H1 (cell line): ENCODE results near the gene ANKS1B. TPM values are rescaled to one million over a fixed set of nuclear protein-coding genes. Genes with fewer than 3 reads are reported as not detected.

Source experiments
- CTCF ChIA-PET: fragments of 300-600 bp; sonication (Branson Sonifier 250); formaldehyde crosslinking; loops from one replicate; lab custom pipeline; 2021; ENCODE audit not compliant: partially characterized antibody; lab: Charles Lee
- POLR2A ChIA-PET: fragments of 300-600 bp; sonication (Branson Sonifier 250); formaldehyde crosslinking; loops from one replicate; lab custom pipeline; 2021; ENCODE audit warnings: inconsistent platforms; ENCODE audit not compliant: partially characterized antibody; lab: Charles Lee
- DNase-seq, 2 experiments: peaks; one replicate each; pipeline versions ENCODE4 v3.0.0 to v3.0.0-alpha.2; 2010 to 2022; ENCODE audit warnings: low spot score in 2 of 2, low read depth in 1 of 2, mixed read lengths in 1 of 2
- FAIRE-seq: peaks from 2 replicates; lab custom pipeline; 2011; peaks lifted over from hg19 to GRCh38; lab: Jason Lieb, UNC
- H2AFZ ChIP-seq: 2 replicates; pipeline ENCODE4 v1.8.1; 2012; ENCODE audit warnings: low read length, inconsistent platforms
- H2AK5ac ChIP-seq: 2 replicates; pipeline ENCODE4 v1.6.1; 2013; ENCODE audit warnings: low read depth, low read length
- H2BK120ac ChIP-seq: replicated peaks from 2 replicates; pipeline ENCODE3; 2013; ENCODE audit warnings: low read depth, low read length, inconsistent platforms
- H2BK12ac ChIP-seq: 2 replicates; pipeline ENCODE4 v1.6.1; 2013; ENCODE audit warnings: low read depth, low read length
- H2BK15ac ChIP-seq: 2 replicates; pipeline ENCODE4 v1.6.1; 2013; ENCODE audit warnings: low read length
- H2BK20ac ChIP-seq: 2 replicates; pipeline ENCODE4 v1.6.1; 2013; ENCODE audit warnings: low read length
- H2BK5ac ChIP-seq: 2 replicates; pipeline ENCODE4 v1.6.1; 2013; ENCODE audit warnings: low read depth, low read length
- H3K14ac ChIP-seq: 2 replicates; pipeline ENCODE4 v1.6.1; 2013; ENCODE audit warnings: inconsistent platforms; ENCODE audit not compliant: insufficient read length
- H3K18ac ChIP-seq: 2 replicates; pipeline ENCODE4 v1.6.1; 2013; ENCODE audit warnings: low read length; ENCODE audit errors: extremely low read depth
- H3K23ac ChIP-seq: 2 replicates; pipeline ENCODE4 v1.6.1; 2013; ENCODE audit warnings: inconsistent platforms; ENCODE audit not compliant: insufficient read length
- H3K23me2 ChIP-seq: 2 replicates; pipeline ENCODE4 v1.6.1; 2013; ENCODE audit warnings: low read depth, low read length
- H3K27ac ChIP-seq: 2 replicates; pipeline ENCODE4 v1.6.1; 2011; ENCODE audit warnings: low read depth, low read length, inconsistent platforms
- H3K27me3 ChIP-seq, 4 experiments: replicated peaks in 1 of 4; 1 replicate in 1 of 4; 2 replicates in 3 of 4; pipeline versions ENCODE4 v1.6.1 to v1.8.1; 2011 to 2013; ENCODE audit warnings: low read length in 3 of 4, mild to moderate bottlenecking in 3 of 4, inconsistent platforms in 2 of 4, mixed read lengths in 2 of 4, moderate library complexity in 1 of 4; ENCODE audit not compliant: control insufficient read depth in 3 of 4, insufficient read depth in 3 of 4; ENCODE audit errors: extremely low read depth in 1 of 4
- H3K36me3 ChIP-seq, 4 experiments: 2 replicates each; pipeline versions ENCODE4 v1.6.1 to v1.8.1; 2011 to 2013; ENCODE audit warnings: mild to moderate bottlenecking in 4 of 4, low read length in 3 of 4, moderate library complexity in 2 of 4, control low read depth in 1 of 4, inconsistent platforms in 1 of 4; ENCODE audit not compliant: insufficient read depth in 4 of 4, control insufficient read depth in 2 of 4
- H3K4ac ChIP-seq: replicated peaks from 2 replicates; pipeline ENCODE3; 2013; ENCODE audit warnings: low read length, low read depth, mixed read lengths, inconsistent platforms; ENCODE audit not compliant: insufficient read length
- H3K4me1 ChIP-seq, 4 experiments: replicated peaks in 1 of 4; 1 replicate in 1 of 4; 2 replicates in 3 of 4; pipeline versions ENCODE4 v1.6.1 to v1.8.1; 2011 to 2013; ENCODE audit warnings: low read length in 3 of 4, inconsistent platforms in 2 of 4, mixed read lengths in 1 of 4; ENCODE audit not compliant: insufficient read depth in 4 of 4, control insufficient read depth in 3 of 4
- H3K4me2 ChIP-seq, 2 experiments: 2 replicates each; pipeline versions ENCODE4 v1.6.1 to v1.8.1; 2011 to 2013; ENCODE audit warnings: low read depth in 2 of 2, low read length in 2 of 2, control low read depth in 1 of 2, inconsistent platforms in 1 of 2, mild to moderate bottlenecking in 1 of 2; ENCODE audit not compliant: insufficient read depth in 1 of 2
- H3K4me3 ChIP-seq, 4 experiments: fragments of 200-600, 300-600 bp in 1 of 4; sonication (generic), shearing (Covaris generic), sonication (Bioruptor Twin) in 1 of 4; 2 replicates each; pipeline versions ENCODE4 v1.5.1 to v1.8.1; 2011 to 2016; ENCODE audit warnings: low read length in 4 of 4, low read depth in 3 of 4, control low read depth in 2 of 4, inconsistent platforms in 2 of 4, mild to moderate bottlenecking in 2 of 4, mixed read lengths in 1 of 4, moderate library complexity in 1 of 4; ENCODE audit not compliant: insufficient read depth in 2 of 4; ENCODE audit errors: extremely low read depth in 1 of 4
- H3K56ac ChIP-seq: replicated peaks from 2 replicates; pipeline ENCODE3; 2013; ENCODE audit warnings: low read depth, mild to moderate bottlenecking, mixed read lengths, low read length, inconsistent platforms; ENCODE audit not compliant: insufficient read length
- H3K79me1 ChIP-seq: 2 replicates; pipeline ENCODE4 v1.6.1; 2013; ENCODE audit warnings: low read depth, low read length, control low read depth
- H3K79me2 ChIP-seq, 2 experiments: 2 replicates each; pipeline versions ENCODE4 v1.6.1 to v1.8.1; 2012 to 2013; ENCODE audit warnings: low read length in 2 of 2, mild to moderate bottlenecking in 2 of 2, inconsistent platforms in 1 of 2; ENCODE audit not compliant: insufficient read depth in 2 of 2, control insufficient read depth in 1 of 2
- H3K9ac ChIP-seq, 4 experiments: replicated peaks in 1 of 4; 1 replicate in 1 of 4; 2 replicates in 3 of 4; pipeline versions ENCODE4 v1.6.1 to v1.8.1; 2011 to 2013; ENCODE audit warnings: low read depth in 3 of 4, low read length in 3 of 4, control low read depth in 2 of 4, mild to moderate bottlenecking in 2 of 4, moderate library complexity in 2 of 4, inconsistent platforms in 1 of 4; ENCODE audit errors: extremely low read depth in 1 of 4
- H3K9me3 ChIP-seq, 2 experiments: 2 replicates each; pipeline versions ENCODE4 v1.6.1 to v1.8.1; 2012 to 2013; ENCODE audit warnings: mild to moderate bottlenecking in 2 of 2, moderate library complexity in 2 of 2, control low read depth in 1 of 2, inconsistent platforms in 1 of 2, low read depth in 1 of 2, low read length in 1 of 2, mixed read lengths in 1 of 2; ENCODE audit not compliant: insufficient read depth in 2 of 2
- H4K20me1 ChIP-seq, 2 experiments: replicated peaks in 1 of 2; 2 replicates each; pipeline versions ENCODE3 to v1.8.1; 2011 to 2013; ENCODE audit warnings: inconsistent platforms in 2 of 2, low read length in 2 of 2, mild to moderate bottlenecking in 1 of 2; ENCODE audit not compliant: insufficient read depth in 2 of 2, control insufficient read depth in 1 of 2
- H4K5ac ChIP-seq: 2 replicates; pipeline ENCODE4 v1.6.1; 2013; ENCODE audit warnings: low read length, low read depth, mixed read lengths, inconsistent platforms; ENCODE audit not compliant: insufficient read length
- H4K8ac ChIP-seq: 2 replicates; pipeline ENCODE4 v1.8.0; 2013; ENCODE audit warnings: mild to moderate bottlenecking, moderate library complexity, low read length, inconsistent platforms; ENCODE audit not compliant: insufficient read depth; ENCODE audit errors: extremely low read depth
- H4K91ac ChIP-seq: replicated peaks from 2 replicates; pipeline ENCODE3; 2013; ENCODE audit warnings: low read length, mixed read lengths, inconsistent platforms; ENCODE audit not compliant: insufficient read length
- BACH1 ChIP-seq: IDR thresholded peaks from 2 replicates; pipeline ENCODE4 v1.6.1; 2012; ENCODE audit warnings: low read length, improper control_type of control experiment
- EGR1 ChIP-seq: IDR thresholded peaks from 2 replicates; pipeline ENCODE4 v1.6.1; 2011; ENCODE audit warnings: low read depth, low read length, borderline replicate concordance
- RNF2 ChIP-seq: fragments of 200-900, 300-1000 bp; sonication (generic); IDR thresholded peaks from 2 replicates; pipeline ENCODE4 v1.7.1; 2016; ENCODE audit warnings: borderline replicate concordance, low read depth, mild to moderate bottlenecking, antibody characterized with exemption, low read length; ENCODE audit not compliant: poor library complexity, severe bottlenecking; ENCODE audit errors: missing control alignments
- SP4 ChIP-seq: IDR thresholded peaks from 2 replicates; pipeline ENCODE4 v1.6.1; 2012; ENCODE audit warnings: low read length, inconsistent platforms
- USF2 ChIP-seq: IDR thresholded peaks from 2 replicates; pipeline ENCODE4 v1.6.1; 2011; ENCODE audit warnings: low read length, improper control_type of control experiment
- WGBS, 2 experiments: shearing (Covaris generic) in 1 of 2; methylation state at CpG; one replicate each; pipeline versions ENCODE4 v1.1.6 to v1.1.7; 2013 to 2015; ENCODE audit warnings: low lambda C conversion rate in 2 of 2, mixed read lengths in 2 of 2, inconsistent platforms in 1 of 2, low coverage in 1 of 2, missing lambda C conversion rate in 1 of 2; ENCODE audit not compliant: insufficient replicate concordance in 2 of 2, insufficient coverage in 1 of 2, insufficient read length in 1 of 2; ENCODE audit errors: extremely low coverage in 1 of 2, missing lambda C conversion rate in 1 of 2; 5-methylcytosine and 5-hydroxymethylcytosine counted together
- polyA plus RNA-seq, 7 experiments: library from polyadenylated mRNA; depleted of rRNA in 3 of 7; stranded (reverse) in 5 of 7; unstranded in 2 of 7; fragments of >200 nt in 5 of 7; fragments of 200-250 nt in 2 of 7; gene quantifications; 1 replicate in 5 of 7; 2 replicates in 1 of 7; 4 replicates in 1 of 7; pipeline versions ENCODE4 v1.2.1 to v1.2.3, GENCODE V29; 2011 to 2013; ENCODE audit warnings: missing spikeins in 2 of 7, mixed read lengths in 2 of 7
- total RNA-seq: library from RNA; stranded (reverse); fragmentation: NEBNext Ultra II Directional; extraction: Animal tissue kit (Norgen Biotek cat#: 25700); gene quantifications from 2 replicates; pipeline ENCODE4 v1.2.1, GENCODE V29; 2021

ANKS1B gene
- total and polyA plus RNA-seq, 2 of the 8 experiments (the other 6 are each of a cell fraction or from before 2014, with no cell fraction given): 2.7 to 6.1 TPM

- no peaks in the 10 kb centered on the region for H3K23me2 ChIP-seq
- no peak overlapping the region for H3K14ac ChIP-seq
- no peak overlapping the region for H2BK20ac ChIP-seq
- peak in 1 of 2 experiments; percentile 5 for DNase-seq
- H3K18ac ChIP-seq: no peak overlapping the region
- H3K4ac ChIP-seq: no peak overlapping the region
- no peak overlapping the region for H3K56ac ChIP-seq
- CTCF ChIA-PET: no interaction called here
- POLR2A ChIA-PET: no interaction called here
- WGBS, 2 experiments: 67% methylated on average over 1 of the region's 1 CpG; no CpG with 5 or more reads in 1 of the 2 experiments
- no peak overlapping the region for H4K91ac ChIP-seq
- FAIRE-seq: no peak
- no peak overlapping the region for H2AFZ ChIP-seq
- no peak overlapping the region for H2BK15ac ChIP-seq
- H3K4me3 ChIP-seq: no peak overlapping the region
- H2AK5ac ChIP-seq: no peak overlapping the region
- H3K23ac ChIP-seq: no peak overlapping the region
- H3K4me1 ChIP-seq: peaks cover 0 to 2% (median 0%) of the 10 kb centered on the region in 4 experiments; a peak in 1 of 7 replicates
- no peak overlapping the region for H3K27ac ChIP-seq
- no peak overlapping the region for H4K5ac ChIP-seq
- no peak overlapping the region for H2BK12ac ChIP-seq
- no peaks in the 10 kb centered on the region for H3K79me1 ChIP-seq
- H4K8ac ChIP-seq: no peak overlapping the region
- no peak for TF ChIP-seq SP4
- no peak for TF ChIP-seq EGR1
- TF ChIP-seq BACH1: no peak
- no peak for TF ChIP-seq RNF2
- no peak for TF ChIP-seq USF2
- TF ChIP-seq, all 59 proteins: peak for 0
- Histone ChIP-seq H4K20me1 (no peaks in the 10 kb centered on the region), H3K9me3 (0 out of 4 replicates have a peak, but pooled peaks cover 0 to 4% of the 10 kb centered on the region in 2 experiments), H2BK5ac (no peak overlapping the region), H3K36me3 (no peaks in the 10 kb centered on the region), H3K4me2 (0 out of 4 replicates have a peak overlapping the region, but pooled peaks of 1 of the 2 experiments have one; percentile 16), H3K9ac (no peak overlapping the region), H3K27me3 (no peaks in the 10 kb centered on the region), H2BK120ac (no peak overlapping the region), H3K79me2 (no peaks in the 10 kb centered on the region)
Observed at GRCh38 chr12:99670635-99671034, 314.1 kb downstream of the ANKS1B start.
